HG03066 (cell line): ENCODE results near the gene TEX54.
"Not testable (repeated sequence)": the region's sequence is repeated elsewhere in the genome, so short reads cannot be mapped to it uniquely, and the experiment has no call there.

Source experiments
- ATAC-seq: cut with Tn5 transposase; IDR thresholded peaks from one replicate; pipeline ENCODE4 v1.9.1; 2021; ENCODE audit warnings: low read depth; ENCODE audit not compliant: unreplicated experiment

The TEX54 gene

DNA sequence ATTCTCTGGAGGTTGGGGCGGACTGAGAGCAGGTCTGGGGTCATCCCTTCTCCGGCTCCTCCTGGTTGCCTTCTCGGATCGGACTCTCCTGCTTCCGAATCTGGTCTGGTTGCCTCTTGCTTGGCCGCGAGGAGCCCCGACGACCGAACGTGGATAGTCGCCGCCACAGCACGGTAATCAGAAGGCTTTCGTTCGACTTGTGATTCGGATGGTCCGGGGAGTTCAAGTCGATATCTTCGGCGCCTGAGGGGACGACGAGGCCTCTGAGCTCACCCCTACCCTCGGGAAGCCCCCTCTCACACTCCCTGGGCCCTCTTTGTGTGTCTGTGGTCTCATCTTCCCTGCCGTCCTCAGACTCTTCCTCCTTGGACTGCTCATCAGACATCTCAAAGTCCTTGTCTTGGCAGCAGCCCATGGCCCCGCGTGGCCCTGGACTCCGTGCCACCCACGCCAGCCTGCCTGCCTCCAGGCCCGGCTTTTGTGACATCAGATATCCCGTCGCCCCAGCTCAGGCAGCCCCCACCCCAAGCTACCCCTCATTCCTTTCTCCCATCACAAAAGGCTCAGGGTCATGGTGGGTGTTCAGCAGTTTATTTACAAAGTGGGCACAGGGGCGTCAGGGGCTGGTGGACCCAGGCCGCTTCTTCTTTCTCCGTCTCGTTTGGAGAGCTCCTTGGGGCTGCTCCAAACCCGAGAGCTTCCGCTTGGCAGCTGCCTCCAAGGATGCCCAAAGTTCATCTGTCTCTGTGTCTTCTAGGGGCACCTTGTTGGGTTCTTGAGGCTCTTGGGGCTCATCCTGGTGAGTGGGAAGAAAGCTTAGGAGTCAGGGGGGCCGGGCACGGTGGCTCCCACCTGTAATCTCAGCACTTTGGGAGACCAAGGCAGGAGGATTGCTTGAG lies at the start of gene TEX54:
Gene TEX54, minus strand, starts transcription at position 506 of the 899 bp plus-strand sequence.
- ATAC-seq, result peak; percentile 8

GRCh38 chr11:62882431-62882749 lies 49.7 kb upstream of the TEX54 start:
- ATAC-seq, result no peak

DNA sequence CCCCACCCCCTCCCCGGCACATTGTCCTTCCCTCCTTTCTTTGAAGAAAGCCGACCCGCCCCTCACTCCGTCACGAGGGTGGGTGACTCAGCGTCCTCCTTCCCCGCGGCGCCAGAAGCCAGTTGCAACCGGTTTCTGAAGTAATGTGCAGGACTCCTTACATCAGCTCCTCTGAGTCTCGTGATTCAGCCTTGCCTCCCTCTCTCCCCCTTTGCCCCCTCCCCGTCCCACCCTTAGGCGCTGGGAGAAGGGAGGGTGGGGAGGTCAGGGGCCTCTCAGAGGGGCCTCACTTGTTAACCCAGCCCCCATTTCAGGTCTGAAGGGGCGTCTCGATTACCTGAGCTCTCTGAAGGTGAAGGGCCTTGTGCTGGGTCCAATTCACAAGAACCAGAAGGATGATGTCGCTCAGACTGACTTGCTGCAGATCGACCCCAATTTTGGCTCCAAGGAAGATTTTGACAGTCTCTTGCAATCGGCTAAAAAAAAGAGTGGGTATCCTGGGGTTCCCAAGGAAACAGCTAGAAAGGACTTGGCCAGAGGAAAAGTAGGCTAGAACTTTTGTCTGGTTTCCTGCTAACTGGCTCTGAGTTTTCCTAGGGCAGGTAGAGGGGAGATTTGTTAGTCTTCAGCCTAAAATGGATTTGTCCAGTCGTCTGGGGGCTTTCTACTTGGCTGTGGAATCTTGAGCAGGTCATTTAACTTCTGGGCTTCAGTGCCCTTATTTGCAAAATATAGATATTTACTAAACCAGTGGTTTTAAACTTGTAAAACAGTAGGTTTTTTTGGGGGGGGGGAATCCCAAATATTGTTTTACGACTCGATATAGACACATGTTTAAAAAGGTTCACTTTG lies 49.2 kb upstream of the TEX54 start:
- ATAC-seq, result peak; percentile 38

- peak; percentile 77 for ATAC-seq
Measured at GRCh38 chr11:62880803-62881578, 48.4 kb upstream of the TEX54 start, which contains the start of gene SLC3A2. TSS of gene SLC3A2 (plus strand) at chr11:62880896. CDS start at chr11:62881024, 128 bp downstream.

GRCh38 chr11:62880231-62880802 lies 47.7 kb upstream of the TEX54 start:
- peak; percentile 31 for ATAC-seq

DNA sequence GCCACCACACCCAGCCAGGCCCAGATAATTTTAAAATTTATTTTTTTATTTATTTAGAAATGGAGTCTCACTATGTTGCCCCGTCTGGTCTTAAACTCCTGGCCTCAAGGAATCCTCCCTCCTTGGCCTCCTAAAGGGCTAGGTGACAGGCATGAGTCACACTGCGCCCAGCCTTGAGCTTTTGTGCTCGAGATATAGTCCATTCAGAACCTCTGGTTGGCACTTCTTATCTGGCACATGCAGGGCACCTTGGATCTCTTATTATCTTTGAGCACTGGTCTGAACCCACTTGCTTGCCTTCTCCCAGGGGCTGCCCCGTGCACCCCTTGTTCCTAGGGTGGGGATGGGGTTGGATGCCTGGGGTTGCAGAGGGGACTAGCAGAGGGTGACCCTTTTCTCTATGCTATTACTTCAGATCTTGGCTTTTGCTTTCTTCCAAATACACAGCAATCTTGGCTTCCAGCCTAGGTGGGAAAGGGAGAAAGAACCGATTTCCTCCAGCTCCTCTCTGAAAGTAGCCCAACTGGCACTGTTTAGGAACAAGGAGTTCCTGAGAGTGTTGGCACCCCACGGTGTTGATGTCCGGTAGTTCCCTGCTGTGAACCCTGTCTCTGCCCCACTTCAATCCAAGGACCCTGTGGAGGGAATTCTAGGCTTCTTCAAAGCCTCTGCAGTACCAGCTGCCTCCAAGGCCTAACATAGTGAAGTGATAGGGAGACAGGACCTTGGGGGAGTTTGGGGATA lies 46.8 kb upstream of the TEX54 start:
- no peak for ATAC-seq

GRCh38 chr11:62876712-62877111 lies 44.1 kb upstream of the TEX54 start:
- no peak for ATAC-seq

DNA sequence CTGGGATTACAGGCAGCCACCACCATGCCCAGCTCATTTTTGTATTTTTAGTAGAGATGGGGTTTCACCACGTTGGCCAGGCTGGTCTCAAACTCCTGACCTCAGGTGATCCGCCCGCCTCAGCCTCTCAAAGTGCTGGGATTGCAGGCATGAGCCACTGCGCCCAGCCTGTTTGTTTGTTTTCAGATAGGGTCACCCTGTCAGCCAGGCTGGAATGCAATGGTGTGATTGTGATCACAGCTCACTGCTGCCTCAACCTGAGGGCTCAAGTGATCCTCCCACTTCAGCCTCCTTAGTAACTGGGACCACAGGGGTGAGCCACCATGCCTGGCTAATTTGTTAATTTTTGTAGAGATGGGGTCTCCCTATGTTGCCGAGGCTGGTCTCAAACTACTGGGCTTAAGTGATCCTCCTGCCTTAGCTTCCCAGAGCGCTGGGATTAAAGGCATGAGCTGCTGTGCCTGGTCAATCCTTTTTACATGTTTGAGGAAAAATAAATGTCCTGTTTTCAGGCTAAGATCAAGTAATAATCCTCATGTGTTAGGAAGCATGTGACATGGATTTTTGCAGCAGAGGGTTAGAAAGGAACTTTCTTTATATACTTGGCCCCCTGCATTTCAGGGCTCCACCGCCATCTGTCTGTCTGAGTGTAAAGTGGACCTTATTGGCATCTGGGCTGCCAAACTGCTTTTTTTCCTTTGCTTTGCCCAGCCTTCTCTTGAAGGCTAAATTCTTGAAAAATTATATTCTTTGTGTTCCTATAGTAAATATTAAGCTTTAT lies 43.2 kb upstream of the TEX54 start:
- no peak for ATAC-seq

DNA sequence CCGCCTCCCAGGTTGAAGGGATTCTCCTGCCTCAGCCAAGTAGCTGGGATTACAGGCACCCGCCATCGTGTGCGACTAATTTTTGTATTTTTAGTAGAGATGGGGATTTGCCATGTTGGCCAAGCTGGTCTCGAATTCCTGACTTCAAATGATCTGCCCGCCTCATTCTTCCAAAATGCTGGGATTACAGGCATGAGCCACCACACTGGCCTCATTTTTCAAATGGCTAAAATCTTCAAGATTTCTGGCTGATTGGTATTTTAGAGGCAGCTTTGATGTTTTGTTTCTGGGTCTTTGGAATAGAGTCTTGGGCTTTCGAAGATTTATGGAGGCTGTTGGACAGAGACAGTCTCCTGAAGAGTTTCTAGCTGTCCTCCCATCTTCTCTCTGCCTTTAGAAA lies 42.2 kb upstream of the TEX54 start:
- ATAC-seq, result no peak

DNA sequence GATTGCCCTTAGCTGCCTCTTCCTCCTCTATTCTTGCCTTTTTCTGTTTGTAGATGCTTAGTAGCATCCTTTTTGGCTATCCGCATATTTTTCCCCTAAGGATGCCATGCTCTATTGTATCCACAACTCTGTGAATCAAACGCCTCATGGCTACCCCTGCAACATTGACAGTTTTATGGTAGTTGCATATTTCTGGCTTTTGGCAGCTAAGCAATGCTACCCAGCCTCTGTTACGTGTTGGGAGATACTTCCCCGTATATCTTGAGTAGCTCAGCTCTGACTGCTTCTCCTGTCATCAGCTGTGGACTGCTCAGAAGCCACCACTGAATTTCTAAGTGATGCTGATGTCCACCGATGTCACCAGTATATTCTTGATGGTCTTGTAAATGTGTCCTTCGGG lies 33.0 kb upstream of the TEX54 start:
- ATAC-seq, result no peak

- ATAC-seq, result no peak
Measured at GRCh38 chr11:62863687-62864335, 31.2 kb upstream of the TEX54 start.

DNA sequence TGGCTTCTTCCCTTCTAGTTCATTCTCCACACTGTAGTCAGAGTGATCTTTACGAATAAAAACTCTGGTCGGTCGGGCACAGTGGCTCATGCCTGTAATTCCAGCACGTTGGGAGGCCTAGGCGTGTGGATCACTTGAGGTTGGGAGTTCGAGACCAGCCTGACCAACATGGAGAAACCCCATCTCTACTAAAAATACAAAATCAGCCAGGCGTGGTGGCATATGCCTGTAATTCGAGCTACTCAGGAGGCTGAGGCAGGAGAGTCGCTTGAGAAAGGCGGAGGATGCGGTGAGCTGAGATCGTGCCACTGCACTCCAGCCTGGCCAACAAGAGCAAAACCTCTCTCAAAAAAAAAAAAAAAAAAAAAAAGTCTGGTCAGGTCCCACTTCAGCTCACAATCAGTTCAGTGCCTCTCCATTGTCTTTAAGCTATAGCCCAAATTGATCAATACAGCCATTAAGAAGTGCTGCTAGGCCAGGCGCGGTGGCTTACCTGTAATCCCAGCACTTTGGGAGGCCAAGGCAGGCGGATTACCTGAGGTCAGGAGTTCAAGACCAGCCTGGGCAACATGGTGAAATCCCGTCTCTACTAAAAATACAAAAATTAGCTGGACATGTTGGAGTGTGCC lies 29.0 kb upstream of the TEX54 start:
- ATAC-seq, result not testable (repeated sequence)

DNA sequence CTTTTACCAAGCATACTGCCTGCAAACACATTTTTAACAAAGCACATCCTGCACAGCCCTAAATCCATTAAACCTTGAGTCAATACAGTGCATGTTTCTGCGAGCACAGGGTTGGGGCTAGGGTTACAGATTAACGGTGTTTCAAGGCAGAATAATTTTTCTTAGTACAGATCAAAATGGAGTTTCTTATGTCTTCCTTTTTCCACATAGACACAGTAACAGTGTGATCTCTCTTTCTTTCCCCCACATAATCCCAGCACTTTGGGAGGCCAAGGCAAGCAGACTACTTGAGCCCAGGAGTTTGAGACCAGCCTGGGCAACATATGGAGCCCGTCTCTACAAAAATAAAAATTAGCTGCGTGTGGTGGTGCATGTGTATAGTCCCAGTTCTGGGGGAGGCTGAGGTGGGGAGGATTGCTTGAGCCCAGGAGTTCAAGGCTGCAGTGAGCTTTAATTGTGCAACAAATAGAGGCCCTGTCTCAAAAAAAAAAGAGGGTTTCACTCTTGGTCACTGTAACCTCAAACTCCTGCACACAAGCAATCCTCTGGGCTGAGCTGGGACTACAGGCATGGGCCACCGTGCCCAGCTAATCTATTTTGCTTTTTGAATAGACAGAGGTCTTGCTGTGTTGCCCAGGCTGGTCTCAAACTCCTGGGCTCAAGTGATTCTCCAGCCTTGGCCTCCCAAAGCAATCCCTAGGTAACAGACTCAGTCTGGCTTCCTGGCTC lies 28.4 kb upstream of the TEX54 start:
- no peak for ATAC-seq

DNA sequence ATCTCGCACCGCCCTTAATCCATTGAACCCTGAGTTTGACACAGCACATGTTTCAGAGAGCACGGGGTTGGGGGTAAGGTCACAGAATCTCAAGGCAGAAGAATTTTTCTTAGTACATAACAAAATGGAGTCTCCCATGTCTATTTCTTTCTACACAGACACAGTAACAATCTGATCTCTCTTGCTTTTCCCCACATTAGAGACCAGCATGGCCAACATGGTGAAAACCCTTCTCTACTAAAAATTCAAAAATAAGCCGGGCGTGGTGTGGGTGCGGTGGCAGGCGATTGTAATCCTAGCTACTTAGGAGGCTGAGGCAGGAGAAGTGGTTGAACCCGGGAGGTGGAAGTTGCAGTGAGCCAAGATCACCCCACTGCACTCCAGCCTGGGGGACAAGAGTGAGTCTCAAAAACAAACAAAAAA lies 26.7 kb upstream of the TEX54 start:
- not testable (repeated sequence) for ATAC-seq

DNA sequence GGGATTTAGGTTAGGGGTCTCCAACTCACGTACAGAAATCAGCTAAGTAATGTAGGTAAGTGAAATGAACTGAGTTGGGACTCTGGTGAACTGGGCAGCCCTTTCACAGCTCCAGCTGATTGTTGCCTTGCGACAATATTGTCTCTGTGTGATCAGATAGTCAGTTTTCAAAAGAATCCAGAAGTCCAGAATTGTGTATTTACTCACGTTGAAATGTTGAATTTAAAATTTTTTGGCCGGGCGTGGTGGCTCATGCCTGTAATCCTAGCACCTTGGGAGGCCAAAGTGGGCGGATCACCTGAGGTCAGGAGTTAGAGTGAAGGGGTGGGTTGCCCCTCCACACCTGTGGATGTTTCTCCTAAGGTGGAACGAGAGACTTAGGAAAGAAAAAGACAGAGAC lies 25.6 kb upstream of the TEX54 start:
- no peak for ATAC-seq

DNA sequence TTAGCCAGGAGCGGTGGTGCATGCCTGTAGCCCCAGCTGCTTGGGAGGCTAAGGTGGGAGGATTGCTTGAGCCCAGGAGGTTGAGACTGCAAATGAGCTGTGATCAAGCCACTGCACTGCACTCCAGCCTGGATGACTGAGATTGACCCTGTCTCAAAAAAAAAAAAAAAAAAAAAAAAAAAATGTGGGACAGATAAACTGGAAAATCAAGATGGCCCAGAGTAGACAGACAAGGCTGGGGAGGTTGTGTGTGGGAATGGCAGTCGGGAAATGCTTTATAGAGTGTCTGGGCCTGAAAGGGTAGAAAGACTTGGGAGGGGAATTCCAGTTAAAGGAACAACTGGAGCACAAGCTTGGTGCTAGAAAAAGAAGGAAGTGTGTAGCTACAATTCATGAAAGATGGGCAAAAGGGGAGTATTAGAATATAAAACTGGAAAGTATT lies 24.9 kb upstream of the TEX54 start:
- ATAC-seq, result no peak

- no peak for ATAC-seq
Measured at GRCh38 chr11:62856333-62856895, 23.8 kb upstream of the TEX54 start.
